H1 (cell line): ENCODE data around the gene IL36B. TPM values are rescaled to one million over a fixed set of nuclear protein-coding genes. Genes with fewer than 3 reads are reported as not detected.

Experiments used
- CTCF ChIA-PET: fragments of 300-600 bp; sonication (Branson Sonifier 250); formaldehyde crosslinking; loops from one replicate; lab custom pipeline; 2021; ENCODE audit not compliant: partially characterized antibody; lab: Charles Lee
- POLR2A ChIA-PET: fragments of 300-600 bp; sonication (Branson Sonifier 250); formaldehyde crosslinking; loops from one replicate; lab custom pipeline; 2021; ENCODE audit warnings: inconsistent platforms; ENCODE audit not compliant: partially characterized antibody; lab: Charles Lee
- DNase-seq, 2 experiments: peaks; one replicate each; pipeline versions ENCODE4 v3.0.0 to v3.0.0-alpha.2; 2010 to 2022; ENCODE audit warnings: low spot score in 2 of 2, low read depth in 1 of 2, mixed read lengths in 1 of 2
- FAIRE-seq: peaks from 2 replicates; lab custom pipeline; 2011; peaks lifted over from hg19 to GRCh38; lab: Jason Lieb, UNC
- H2AFZ ChIP-seq: 2 replicates; pipeline ENCODE4 v1.8.1; 2012; ENCODE audit warnings: low read length, inconsistent platforms
- H2AK5ac ChIP-seq: 2 replicates; pipeline ENCODE4 v1.6.1; 2013; ENCODE audit warnings: low read depth, low read length
- H2BK120ac ChIP-seq: replicated peaks from 2 replicates; pipeline ENCODE3; 2013; ENCODE audit warnings: low read depth, low read length, inconsistent platforms
- H2BK12ac ChIP-seq: 2 replicates; pipeline ENCODE4 v1.6.1; 2013; ENCODE audit warnings: low read depth, low read length
- H2BK15ac ChIP-seq: 2 replicates; pipeline ENCODE4 v1.6.1; 2013; ENCODE audit warnings: low read length
- H2BK20ac ChIP-seq: 2 replicates; pipeline ENCODE4 v1.6.1; 2013; ENCODE audit warnings: low read length
- H2BK5ac ChIP-seq: 2 replicates; pipeline ENCODE4 v1.6.1; 2013; ENCODE audit warnings: low read depth, low read length
- H3K14ac ChIP-seq: 2 replicates; pipeline ENCODE4 v1.6.1; 2013; ENCODE audit warnings: inconsistent platforms; ENCODE audit not compliant: insufficient read length
- H3K18ac ChIP-seq: 2 replicates; pipeline ENCODE4 v1.6.1; 2013; ENCODE audit warnings: low read length; ENCODE audit errors: extremely low read depth
- H3K23ac ChIP-seq: 2 replicates; pipeline ENCODE4 v1.6.1; 2013; ENCODE audit warnings: inconsistent platforms; ENCODE audit not compliant: insufficient read length
- H3K23me2 ChIP-seq: 2 replicates; pipeline ENCODE4 v1.6.1; 2013; ENCODE audit warnings: low read depth, low read length
- H3K27ac ChIP-seq: 2 replicates; pipeline ENCODE4 v1.6.1; 2011; ENCODE audit warnings: low read depth, low read length, inconsistent platforms
- H3K27me3 ChIP-seq, 4 experiments: replicated peaks in 1 of 4; 1 replicate in 1 of 4; 2 replicates in 3 of 4; pipeline versions ENCODE4 v1.6.1 to v1.8.1; 2011 to 2013; ENCODE audit warnings: low read length in 3 of 4, mild to moderate bottlenecking in 3 of 4, inconsistent platforms in 2 of 4, mixed read lengths in 2 of 4, moderate library complexity in 1 of 4; ENCODE audit not compliant: control insufficient read depth in 3 of 4, insufficient read depth in 3 of 4; ENCODE audit errors: extremely low read depth in 1 of 4
- H3K36me3 ChIP-seq, 4 experiments: 2 replicates each; pipeline versions ENCODE4 v1.6.1 to v1.8.1; 2011 to 2013; ENCODE audit warnings: mild to moderate bottlenecking in 4 of 4, low read length in 3 of 4, moderate library complexity in 2 of 4, control low read depth in 1 of 4, inconsistent platforms in 1 of 4; ENCODE audit not compliant: insufficient read depth in 4 of 4, control insufficient read depth in 2 of 4
- H3K4ac ChIP-seq: replicated peaks from 2 replicates; pipeline ENCODE3; 2013; ENCODE audit warnings: low read length, low read depth, mixed read lengths, inconsistent platforms; ENCODE audit not compliant: insufficient read length
- H3K4me1 ChIP-seq, 4 experiments: replicated peaks in 1 of 4; 1 replicate in 1 of 4; 2 replicates in 3 of 4; pipeline versions ENCODE4 v1.6.1 to v1.8.1; 2011 to 2013; ENCODE audit warnings: low read length in 3 of 4, inconsistent platforms in 2 of 4, mixed read lengths in 1 of 4; ENCODE audit not compliant: insufficient read depth in 4 of 4, control insufficient read depth in 3 of 4
- H3K4me2 ChIP-seq, 2 experiments: 2 replicates each; pipeline versions ENCODE4 v1.6.1 to v1.8.1; 2011 to 2013; ENCODE audit warnings: low read depth in 2 of 2, low read length in 2 of 2, control low read depth in 1 of 2, inconsistent platforms in 1 of 2, mild to moderate bottlenecking in 1 of 2; ENCODE audit not compliant: insufficient read depth in 1 of 2
- H3K4me3 ChIP-seq, 4 experiments: fragments of 200-600, 300-600 bp in 1 of 4; sonication (generic), shearing (Covaris generic), sonication (Bioruptor Twin) in 1 of 4; 2 replicates each; pipeline versions ENCODE4 v1.5.1 to v1.8.1; 2011 to 2016; ENCODE audit warnings: low read length in 4 of 4, low read depth in 3 of 4, control low read depth in 2 of 4, inconsistent platforms in 2 of 4, mild to moderate bottlenecking in 2 of 4, mixed read lengths in 1 of 4, moderate library complexity in 1 of 4; ENCODE audit not compliant: insufficient read depth in 2 of 4; ENCODE audit errors: extremely low read depth in 1 of 4
- H3K56ac ChIP-seq: replicated peaks from 2 replicates; pipeline ENCODE3; 2013; ENCODE audit warnings: low read depth, mild to moderate bottlenecking, mixed read lengths, low read length, inconsistent platforms; ENCODE audit not compliant: insufficient read length
- H3K79me1 ChIP-seq: 2 replicates; pipeline ENCODE4 v1.6.1; 2013; ENCODE audit warnings: low read depth, low read length, control low read depth
- H3K79me2 ChIP-seq, 2 experiments: 2 replicates each; pipeline versions ENCODE4 v1.6.1 to v1.8.1; 2012 to 2013; ENCODE audit warnings: low read length in 2 of 2, mild to moderate bottlenecking in 2 of 2, inconsistent platforms in 1 of 2; ENCODE audit not compliant: insufficient read depth in 2 of 2, control insufficient read depth in 1 of 2
- H3K9ac ChIP-seq, 4 experiments: replicated peaks in 1 of 4; 1 replicate in 1 of 4; 2 replicates in 3 of 4; pipeline versions ENCODE4 v1.6.1 to v1.8.1; 2011 to 2013; ENCODE audit warnings: low read depth in 3 of 4, low read length in 3 of 4, control low read depth in 2 of 4, mild to moderate bottlenecking in 2 of 4, moderate library complexity in 2 of 4, inconsistent platforms in 1 of 4; ENCODE audit errors: extremely low read depth in 1 of 4
- H3K9me3 ChIP-seq, 2 experiments: 2 replicates each; pipeline versions ENCODE4 v1.6.1 to v1.8.1; 2012 to 2013; ENCODE audit warnings: mild to moderate bottlenecking in 2 of 2, moderate library complexity in 2 of 2, control low read depth in 1 of 2, inconsistent platforms in 1 of 2, low read depth in 1 of 2, low read length in 1 of 2, mixed read lengths in 1 of 2; ENCODE audit not compliant: insufficient read depth in 2 of 2
- H4K20me1 ChIP-seq, 2 experiments: replicated peaks in 1 of 2; 2 replicates each; pipeline versions ENCODE3 to v1.8.1; 2011 to 2013; ENCODE audit warnings: inconsistent platforms in 2 of 2, low read length in 2 of 2, mild to moderate bottlenecking in 1 of 2; ENCODE audit not compliant: insufficient read depth in 2 of 2, control insufficient read depth in 1 of 2
- H4K5ac ChIP-seq: 2 replicates; pipeline ENCODE4 v1.6.1; 2013; ENCODE audit warnings: low read length, low read depth, mixed read lengths, inconsistent platforms; ENCODE audit not compliant: insufficient read length
- H4K8ac ChIP-seq: 2 replicates; pipeline ENCODE4 v1.8.0; 2013; ENCODE audit warnings: mild to moderate bottlenecking, moderate library complexity, low read length, inconsistent platforms; ENCODE audit not compliant: insufficient read depth; ENCODE audit errors: extremely low read depth
- H4K91ac ChIP-seq: replicated peaks from 2 replicates; pipeline ENCODE3; 2013; ENCODE audit warnings: low read length, mixed read lengths, inconsistent platforms; ENCODE audit not compliant: insufficient read length
- EGR1 ChIP-seq: IDR thresholded peaks from 2 replicates; pipeline ENCODE4 v1.6.1; 2011; ENCODE audit warnings: low read depth, low read length, borderline replicate concordance
- EP300 ChIP-seq, 2 experiments: IDR thresholded peaks; 1 replicate in 1 of 2; 2 replicates in 1 of 2; pipeline ENCODE4 v1.6.1; 2011 to 2012; ENCODE audit warnings: low read depth in 2 of 2, low read length in 2 of 2, mild to moderate bottlenecking in 2 of 2, borderline replicate concordance in 1 of 2, inconsistent platforms in 1 of 2, moderate library complexity in 1 of 2
- GTF2F1 ChIP-seq: IDR thresholded peaks from 2 replicates; pipeline ENCODE4 v1.6.1; 2012; ENCODE audit warnings: low read depth, low read length, improper control_type of control experiment, borderline replicate concordance
- TAF7 ChIP-seq: optimal IDR thresholded peaks from 2 replicates; pipeline ENCODE3; 2011; ENCODE audit warnings: low read depth, mild to moderate bottlenecking, inconsistent platforms, low read length, moderate library complexity, borderline replicate concordance
- TEAD4 ChIP-seq: IDR thresholded peaks from 2 replicates; pipeline ENCODE4 v1.6.1; 2012; ENCODE audit warnings: low read depth, low read length, inconsistent platforms, mixed read lengths
- WGBS, 2 experiments: shearing (Covaris generic) in 1 of 2; methylation state at CpG; one replicate each; pipeline versions ENCODE4 v1.1.6 to v1.1.7; 2013 to 2015; ENCODE audit warnings: low lambda C conversion rate in 2 of 2, mixed read lengths in 2 of 2, inconsistent platforms in 1 of 2, low coverage in 1 of 2, missing lambda C conversion rate in 1 of 2; ENCODE audit not compliant: insufficient replicate concordance in 2 of 2, insufficient coverage in 1 of 2, insufficient read length in 1 of 2; ENCODE audit errors: extremely low coverage in 1 of 2, missing lambda C conversion rate in 1 of 2; 5-methylcytosine and 5-hydroxymethylcytosine counted together
- polyA plus RNA-seq, 7 experiments: library from polyadenylated mRNA; depleted of rRNA in 3 of 7; stranded (reverse) in 5 of 7; unstranded in 2 of 7; fragments of >200 nt in 5 of 7; fragments of 200-250 nt in 2 of 7; gene quantifications; 1 replicate in 5 of 7; 2 replicates in 1 of 7; 4 replicates in 1 of 7; pipeline versions ENCODE4 v1.2.1 to v1.2.3, GENCODE V29; 2011 to 2013; ENCODE audit warnings: missing spikeins in 2 of 7, mixed read lengths in 2 of 7
- total RNA-seq: library from RNA; stranded (reverse); fragmentation: NEBNext Ultra II Directional; extraction: Animal tissue kit (Norgen Biotek cat#: 25700); gene quantifications from 2 replicates; pipeline ENCODE4 v1.2.1, GENCODE V29; 2021

The IL36B gene
- total and polyA plus RNA-seq, 2 of the 8 experiments (the other 6 are each of a cell fraction or from before 2014, with no cell fraction given) = not detected

DNA sequence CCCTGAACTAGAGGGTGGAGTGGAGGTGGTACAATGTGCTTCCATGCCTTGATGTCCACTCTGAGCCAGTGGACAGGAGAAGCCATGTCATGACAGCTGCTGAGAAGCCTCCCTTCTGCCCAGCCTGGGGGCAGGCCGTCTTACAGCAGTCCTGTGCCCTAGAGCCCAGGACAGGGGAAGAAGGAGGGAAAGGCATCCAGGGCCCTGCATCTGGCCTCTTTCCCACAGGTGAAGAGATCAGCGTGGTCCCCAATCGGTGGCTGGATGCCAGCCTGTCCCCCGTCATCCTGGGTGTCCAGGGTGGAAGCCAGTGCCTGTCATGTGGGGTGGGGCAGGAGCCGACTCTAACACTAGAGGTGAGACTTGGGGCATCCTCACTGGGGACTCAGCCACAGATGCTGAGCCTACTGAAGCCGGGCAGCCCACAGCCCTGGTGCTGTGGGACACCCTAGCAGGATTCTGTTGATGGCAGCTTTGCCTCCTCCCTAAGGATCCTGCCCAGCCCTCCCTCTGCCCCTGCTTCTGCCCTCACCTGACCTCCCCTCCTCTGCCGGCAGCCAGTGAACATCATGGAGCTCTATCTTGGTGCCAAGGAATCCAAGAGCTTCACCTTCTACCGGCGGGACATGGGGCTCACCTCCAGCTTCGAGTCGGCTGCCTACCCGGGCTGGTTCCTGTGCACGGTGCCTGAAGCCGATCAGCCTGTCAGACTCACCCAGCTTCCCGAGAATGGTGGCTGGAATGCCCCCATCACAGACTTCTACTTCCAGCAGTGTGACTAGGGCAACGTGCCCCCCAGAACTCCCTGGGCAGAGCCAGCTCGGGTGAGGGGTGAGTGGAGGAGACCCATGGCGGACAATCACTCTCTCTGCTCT lies 9.5 kb upstream of the IL36B start:
- Histone ChIP-seq H3K9me3 (0 out of 4 replicates have a peak, but pooled peaks cover 0 to 6% of the 10 kb centered on the region in 2 experiments), H4K5ac (no peak overlapping the region), H4K8ac (no peak overlapping the region), H3K36me3 (no peaks in the 10 kb centered on the region), H3K27me3 (no peaks in the 10 kb centered on the region), H3K4me1 (no peaks in the 10 kb centered on the region), H3K79me2 (no peaks in the 10 kb centered on the region), H3K14ac (no peak overlapping the region), H2BK120ac (no peak overlapping the region), H3K9ac (no peak overlapping the region), H4K91ac (no peak overlapping the region), H2BK15ac (no peak overlapping the region), H3K23ac (no peak overlapping the region), H3K4me2 (no peak overlapping the region), H2BK20ac (no peak overlapping the region), H3K27ac (no peak overlapping the region), H3K18ac (no peak overlapping the region), H2AFZ (no peak overlapping the region), H3K4me3 (no peak overlapping the region), H3K79me1 (no peaks in the 10 kb centered on the region), H2BK12ac (no peak overlapping the region), H3K23me2 (peaks cover 2% of the 10 kb centered on the region; the same call in 1 of the 2 replicates), H3K56ac (no peak overlapping the region), H3K4ac (no peak overlapping the region), H2AK5ac (no peak overlapping the region), H4K20me1 (peaks cover 0 to 2% of the 10 kb centered on the region in 2 experiments), H2BK5ac (no peak overlapping the region)
- no peak for DNase-seq
- FAIRE-seq = no peak
- POLR2A ChIA-PET = no interaction called here
- TF ChIP-seq GTF2F1 (no peak), EP300 (IDR thresholded peaks at IDR 0.05; ENCODE audit: borderline replicate concordance in 1 of 2, low read depth in 2 of 2, low read length in 2 of 2) (no peak), TAF7 (no peak), TEAD4 (no peak), EGR1 (no peak)
- WGBS, 2 experiments = 86% methylated on average over 18 of the region's 18 CpGs; no CpG with 5 or more reads in 1 of the 2 experiments
- CTCF ChIA-PET = interaction anchor here (0.7 to 2.3 kb wide), 3 partner anchors 18 to 143 kb away, joined by 3 to 10 read pairs (median 5); no protein-coding TSS in a partner anchor
